GM23338 (cell line): ENCODE results near the gene HRH3.

Source experiments
- CREB1 ChIP-seq: fragments of 250-450 bp; sonication (Bioruptor Pico); IDR thresholded peaks from 2 replicates; pipeline ENCODE4 v1.5.0; 2020; ENCODE audit warnings: low read depth, mild to moderate bottlenecking, moderate library complexity
- ETS1 ChIP-seq: IDR thresholded peaks from 2 replicates; pipeline ENCODE4 v1.6.1; 2016; ENCODE audit warnings: antibody characterized with exemption
- EZH2 ChIP-seq: fragments of 200-600 bp; sonication (generic); IDR thresholded peaks from one replicate; pipeline ENCODE4 v1.8.0; 2017; ENCODE audit warnings: antibody characterized with exemption, mild to moderate bottlenecking, low read depth; ENCODE audit not compliant: unreplicated experiment
- EZH2phosphoT487 ChIP-seq: fragments of 200-600 bp; sonication (generic); IDR thresholded peaks from one replicate; pipeline ENCODE4 v1.8.1; 2018; ENCODE audit warnings: antibody characterized with exemption; ENCODE audit not compliant: unreplicated experiment
- JUNB ChIP-seq: IDR thresholded peaks from one replicate; pipeline ENCODE4 v1.6.1; 2016; ENCODE audit warnings: antibody characterized with exemption; ENCODE audit not compliant: unreplicated experiment
- NANOG ChIP-seq: IDR thresholded peaks from 2 replicates; pipeline ENCODE4 v1.6.1; 2016; ENCODE audit warnings: antibody characterized with exemption, borderline replicate concordance
- POLR2AphosphoS5 ChIP-seq: IDR thresholded peaks from 2 replicates; pipeline ENCODE4 v1.6.1; 2016; ENCODE audit warnings: antibody characterized with exemption, low read depth
- REST ChIP-seq: IDR thresholded peaks from one replicate; pipeline ENCODE4 v1.6.1; 2018; ENCODE audit warnings: antibody characterized with exemption; ENCODE audit not compliant: unreplicated experiment
- STAT1 ChIP-seq: IDR thresholded peaks from one replicate; pipeline ENCODE4 v1.6.1; 2016; ENCODE audit warnings: antibody characterized with exemption; ENCODE audit not compliant: unreplicated experiment
- ZNF114 ChIP-seq: fragments of 250-450 bp; sonication (Bioruptor Pico); IDR thresholded peaks from 2 replicates; pipeline ENCODE4 v1.5.0; 2020; ENCODE audit warnings: mild to moderate bottlenecking, moderate library complexity
- TF ChIP-seq, protein P1 (sequence below), 2 experiments: fragments of 200-600 bp in 1 of 2; sonication (generic) in 1 of 2; conservative IDR thresholded peaks; 2 replicates each; pipeline versions ENCODE4 v1.5.1 to v1.6.1; 2016 to 2017; ENCODE audit warnings: antibody characterized with exemption in 2 of 2, low read depth in 2 of 2, mild to moderate bottlenecking in 2 of 2, moderate library complexity in 1 of 2

DNA sequence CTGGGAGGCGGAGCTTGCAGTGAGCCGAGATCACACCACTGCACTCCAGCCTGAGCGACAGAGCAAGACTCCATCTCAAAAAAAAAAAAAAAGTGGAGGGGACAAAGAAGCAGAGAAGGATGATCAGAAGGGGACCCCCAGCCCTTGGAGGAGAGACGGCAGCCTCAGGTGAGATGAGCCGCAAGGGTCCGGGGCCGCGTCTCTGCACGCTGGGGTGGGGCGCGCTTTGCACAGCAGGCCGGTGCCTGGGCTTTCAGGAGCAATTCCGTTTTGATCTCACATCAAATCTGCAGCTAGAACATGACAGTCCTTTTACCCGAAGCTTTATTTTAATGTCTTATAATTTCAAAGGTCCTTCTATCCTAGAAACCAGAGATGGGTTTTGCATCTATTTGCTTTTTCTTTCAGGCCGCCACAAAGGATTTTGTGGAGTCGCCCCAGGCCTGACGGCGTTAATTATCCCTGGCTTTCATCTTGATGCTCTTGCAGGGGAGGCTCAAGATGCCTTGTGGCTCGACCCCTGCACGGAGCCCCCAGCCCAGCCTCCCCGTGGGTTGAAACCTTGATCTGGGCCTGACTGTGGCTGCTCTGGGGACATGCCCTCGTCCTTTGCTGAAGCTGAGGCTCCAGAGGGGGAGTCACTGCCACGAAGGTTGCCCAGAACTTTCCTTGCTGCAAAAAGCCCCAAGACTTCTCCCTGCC is 17.3 kb downstream of the HRH3 start:
- TF ChIP-seq EZH2phosphoT487: no peak
- TF ChIP-seq, protein P1, sequence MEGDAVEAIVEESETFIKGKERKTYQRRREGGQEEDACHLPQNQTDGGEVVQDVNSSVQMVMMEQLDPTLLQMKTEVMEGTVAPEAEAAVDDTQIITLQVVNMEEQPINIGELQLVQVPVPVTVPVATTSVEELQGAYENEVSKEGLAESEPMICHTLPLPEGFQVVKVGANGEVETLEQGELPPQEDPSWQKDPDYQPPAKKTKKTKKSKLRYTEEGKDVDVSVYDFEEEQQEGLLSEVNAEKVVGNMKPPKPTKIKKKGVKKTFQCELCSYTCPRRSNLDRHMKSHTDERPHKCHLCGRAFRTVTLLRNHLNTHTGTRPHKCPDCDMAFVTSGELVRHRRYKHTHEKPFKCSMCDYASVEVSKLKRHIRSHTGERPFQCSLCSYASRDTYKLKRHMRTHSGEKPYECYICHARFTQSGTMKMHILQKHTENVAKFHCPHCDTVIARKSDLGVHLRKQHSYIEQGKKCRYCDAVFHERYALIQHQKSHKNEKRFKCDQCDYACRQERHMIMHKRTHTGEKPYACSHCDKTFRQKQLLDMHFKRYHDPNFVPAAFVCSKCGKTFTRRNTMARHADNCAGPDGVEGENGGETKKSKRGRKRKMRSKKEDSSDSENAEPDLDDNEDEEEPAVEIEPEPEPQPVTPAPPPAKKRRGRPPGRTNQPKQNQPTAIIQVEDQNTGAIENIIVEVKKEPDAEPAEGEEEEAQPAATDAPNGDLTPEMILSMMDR (conservative IDR thresholded peaks at IDR 0.05; ENCODE audit: low read depth in 2 of 2): no peak
- TF ChIP-seq POLR2AphosphoS5: no peak
- TF ChIP-seq EZH2: no peak
- TF ChIP-seq ETS1: no peak
- TF ChIP-seq REST: no peak
- no peak for TF ChIP-seq JUNB
- no peak for TF ChIP-seq STAT1
- no peak for TF ChIP-seq CREB1 (CRISPR knock-in tag)
- no peak for TF ChIP-seq ZNF114
- no peak for TF ChIP-seq NANOG
